ENCODE measurements around the gene PAFAH1B2.

PAFAH1B2 gene

DNA sequence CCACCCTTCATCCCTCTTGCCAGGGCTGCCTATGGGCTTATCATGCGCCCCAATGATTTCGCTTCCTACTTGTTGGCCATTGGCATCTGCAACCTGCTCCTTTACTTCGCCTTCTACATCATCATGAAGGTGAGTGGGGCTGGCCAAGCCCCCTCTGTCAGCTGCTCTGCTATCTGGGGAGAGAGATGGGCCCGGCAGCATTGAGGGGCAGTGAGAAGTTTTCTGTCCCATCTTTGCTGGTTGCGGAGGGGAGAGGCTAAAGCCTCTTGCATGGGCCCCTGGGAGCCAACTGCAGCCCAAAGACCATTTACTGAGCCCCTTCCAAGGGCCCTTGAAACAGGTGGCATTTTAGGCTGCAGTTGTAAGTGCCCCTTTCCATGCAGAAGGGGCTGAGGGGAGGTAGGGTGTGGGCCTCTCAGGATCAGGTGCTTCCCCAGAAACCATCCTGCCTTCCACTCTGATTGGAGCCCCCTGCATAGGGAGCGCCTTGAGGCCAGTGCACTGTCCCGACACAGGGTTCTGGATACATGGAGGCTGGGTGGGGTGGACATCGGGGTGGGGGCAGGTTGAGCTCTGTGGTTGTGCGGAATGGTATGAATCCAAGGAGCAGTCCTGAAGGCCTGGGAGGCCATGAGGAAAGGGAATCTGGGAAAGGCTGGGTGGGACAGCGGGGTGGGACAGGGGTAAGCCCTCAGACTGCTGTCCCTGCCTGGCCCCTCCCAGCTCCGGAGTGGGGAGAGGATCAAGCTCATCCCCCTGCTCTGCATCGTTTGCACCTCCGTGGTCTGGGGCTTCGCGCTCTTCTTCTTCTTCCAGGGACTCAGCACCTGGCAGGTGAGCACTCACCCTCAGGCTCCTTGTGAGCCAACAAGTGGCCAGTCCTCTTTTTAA lies 49.3 kb downstream of the PAFAH1B2 start:
- no peaks in the 10 kb centered on the region for H3K27me3 ChIP-seq
- H3K9me3 ChIP-seq = no peaks in the 10 kb centered on the region
- peaks cover 39% of the 10 kb centered on the region; the same call in 1 of the 2 replicates for H3K36me3 ChIP-seq
- peaks cover 47% of the 10 kb centered on the region for H3K4me1 ChIP-seq
- H3K9ac ChIP-seq = no peak overlapping the region
- TF ChIP-seq Cebpa-rat (IDR thresholded peaks at IDR 0.05) = no peak
- H3K4me2 ChIP-seq = no peak overlapping the region
- 0 out of 2 replicates have a peak overlapping the region, but pooled peaks have one; percentile 30 for H3K27ac ChIP-seq
- H4K20me1 ChIP-seq = no peaks in the 10 kb centered on the region
- no peak overlapping the region for H3K4me3 ChIP-seq

DNA sequence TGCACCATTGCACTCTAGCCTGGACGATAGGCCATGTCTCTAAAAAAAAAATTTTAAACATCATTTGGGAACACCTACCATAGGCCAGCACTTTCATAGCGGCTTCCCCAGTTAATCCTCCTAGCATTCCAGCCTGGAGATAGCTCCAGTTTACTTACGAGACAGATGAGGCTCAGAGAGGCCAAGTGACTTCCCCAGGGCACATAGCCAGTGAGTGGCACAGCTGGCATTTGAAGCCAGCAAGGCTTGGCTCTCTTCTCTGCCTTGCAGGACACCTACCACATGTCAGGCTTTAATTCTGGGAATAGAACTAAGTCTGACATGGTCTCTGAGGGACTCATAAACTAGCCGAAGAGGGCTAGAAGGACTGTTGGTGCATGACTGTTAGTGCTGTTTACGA lies 50.2 kb downstream of the PAFAH1B2 start:
- Histone ChIP-seq H3K4me3 (no peak overlapping the region), H4K20me1 (no peaks in the 10 kb centered on the region), H3K4me1 (peaks cover 38% of the 10 kb centered on the region), H3K9ac (no peak overlapping the region), H3K4me2 (no peak overlapping the region), H3K9me3 (no peaks in the 10 kb centered on the region), H3K27ac (no peak overlapping the region), H3K27me3 (no peaks in the 10 kb centered on the region), H3K36me3 (peaks cover 36% of the 10 kb centered on the region; the same call in 1 of the 2 replicates)
- TF ChIP-seq Cebpa-rat (IDR thresholded peaks at IDR 0.05) = no peak

DNA sequence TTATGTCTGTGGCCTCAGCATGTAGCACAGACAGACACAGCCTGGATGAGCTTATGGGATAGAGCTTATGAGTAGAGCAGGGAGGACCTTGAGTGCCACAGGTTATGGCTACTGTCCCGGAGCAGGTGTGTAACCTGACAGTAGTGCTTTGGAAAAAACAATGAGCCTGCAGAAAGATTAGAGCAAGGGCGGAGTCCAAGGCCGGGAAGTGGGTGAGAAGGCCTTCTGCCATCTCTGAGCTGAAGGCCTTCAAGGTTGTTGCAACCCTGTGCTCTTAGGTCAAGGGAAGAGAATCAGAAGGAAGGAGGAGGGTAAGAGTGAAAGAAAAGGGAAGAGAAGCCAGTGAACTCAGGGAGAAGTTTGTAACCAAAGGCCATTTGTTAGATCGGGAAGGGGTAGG lies 51.2 kb downstream of the PAFAH1B2 start:
- peaks cover 36% of the 10 kb centered on the region; the same call in 1 of the 2 replicates for H3K36me3 ChIP-seq
- no peaks in the 10 kb centered on the region for H4K20me1 ChIP-seq
- H3K27me3 ChIP-seq = no peaks in the 10 kb centered on the region
- TF ChIP-seq Cebpa-rat (IDR thresholded peaks at IDR 0.05) = no peak
- H3K4me3 ChIP-seq = no peak overlapping the region
- H3K4me2 ChIP-seq = peak overlapping the region; percentile 42
- peaks cover 28% of the 10 kb centered on the region for H3K4me1 ChIP-seq
- H3K9me3 ChIP-seq = no peaks in the 10 kb centered on the region
- H3K9ac ChIP-seq = no peak overlapping the region; the same call in 1 of the 2 replicates
- H3K27ac ChIP-seq = no peak overlapping the region

DNA sequence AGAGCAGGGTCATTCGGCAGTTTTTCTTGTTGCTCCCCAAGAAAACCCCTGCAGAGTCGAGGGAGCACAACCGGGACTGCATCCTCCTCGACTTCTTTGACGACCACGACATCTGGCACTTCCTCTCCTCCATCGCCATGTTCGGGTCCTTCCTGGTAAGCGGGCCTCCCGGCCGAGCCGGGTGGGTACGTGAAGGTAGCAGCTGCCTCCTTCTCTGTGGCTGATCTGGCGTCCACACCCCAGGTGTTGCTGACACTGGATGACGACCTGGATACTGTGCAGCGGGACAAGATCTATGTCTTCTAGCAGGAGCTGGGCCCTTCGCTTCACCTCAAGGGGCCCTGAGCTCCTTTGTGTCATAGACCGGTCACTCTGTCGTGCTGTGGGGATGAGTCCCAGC lies 51.7 kb downstream of the PAFAH1B2 start:
- H3K4me1 ChIP-seq = peaks cover 23% of the 10 kb centered on the region
- 0 out of 2 replicates have a peak overlapping the region, but pooled peaks have one; percentile 6 for H3K27ac ChIP-seq
- H3K4me2 ChIP-seq = peak overlapping the region; percentile 42
- H3K4me3 ChIP-seq = no peak overlapping the region
- H3K9ac ChIP-seq = no peak overlapping the region
- H4K20me1 ChIP-seq = no peaks in the 10 kb centered on the region
- peaks cover 36% of the 10 kb centered on the region; the same call in 1 of the 2 replicates for H3K36me3 ChIP-seq
- TF ChIP-seq Cebpa-rat (IDR thresholded peaks at IDR 0.05) = no peak
- no peaks in the 10 kb centered on the region for H3K27me3 ChIP-seq
- H3K9me3 ChIP-seq = no peaks in the 10 kb centered on the region

DNA sequence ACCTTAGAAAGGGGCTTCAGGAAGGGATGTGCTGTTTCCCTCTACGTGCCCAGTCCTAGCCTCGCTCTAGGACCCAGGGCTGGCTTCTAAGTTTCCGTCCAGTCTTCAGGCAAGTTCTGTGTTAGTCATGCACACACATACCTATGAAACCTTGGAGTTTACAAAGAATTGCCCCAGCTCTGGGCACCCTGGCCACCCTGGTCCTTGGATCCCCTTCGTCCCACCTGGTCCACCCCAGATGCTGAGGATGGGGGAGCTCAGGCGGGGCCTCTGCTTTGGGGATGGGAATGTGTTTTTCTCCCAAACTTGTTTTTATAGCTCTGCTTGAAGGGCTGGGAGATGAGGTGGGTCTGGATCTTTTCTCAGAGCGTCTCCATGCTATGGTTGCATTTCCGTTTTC lies 52.9 kb downstream of the PAFAH1B2 start:
- no peak for TF ChIP-seq Cebpa-rat (IDR thresholded peaks at IDR 0.05)
- Histone ChIP-seq H3K9ac (no peak overlapping the region), H3K4me3 (no peak overlapping the region), H3K4me2 (no peak overlapping the region), H3K4me1 (peaks cover 24% of the 10 kb centered on the region), H3K9me3 (no peaks in the 10 kb centered on the region), H3K36me3 (peaks cover 31% of the 10 kb centered on the region; the same call in 1 of the 2 replicates), H3K27ac (no peak overlapping the region), H4K20me1 (no peaks in the 10 kb centered on the region), H3K27me3 (no peaks in the 10 kb centered on the region)

DNA sequence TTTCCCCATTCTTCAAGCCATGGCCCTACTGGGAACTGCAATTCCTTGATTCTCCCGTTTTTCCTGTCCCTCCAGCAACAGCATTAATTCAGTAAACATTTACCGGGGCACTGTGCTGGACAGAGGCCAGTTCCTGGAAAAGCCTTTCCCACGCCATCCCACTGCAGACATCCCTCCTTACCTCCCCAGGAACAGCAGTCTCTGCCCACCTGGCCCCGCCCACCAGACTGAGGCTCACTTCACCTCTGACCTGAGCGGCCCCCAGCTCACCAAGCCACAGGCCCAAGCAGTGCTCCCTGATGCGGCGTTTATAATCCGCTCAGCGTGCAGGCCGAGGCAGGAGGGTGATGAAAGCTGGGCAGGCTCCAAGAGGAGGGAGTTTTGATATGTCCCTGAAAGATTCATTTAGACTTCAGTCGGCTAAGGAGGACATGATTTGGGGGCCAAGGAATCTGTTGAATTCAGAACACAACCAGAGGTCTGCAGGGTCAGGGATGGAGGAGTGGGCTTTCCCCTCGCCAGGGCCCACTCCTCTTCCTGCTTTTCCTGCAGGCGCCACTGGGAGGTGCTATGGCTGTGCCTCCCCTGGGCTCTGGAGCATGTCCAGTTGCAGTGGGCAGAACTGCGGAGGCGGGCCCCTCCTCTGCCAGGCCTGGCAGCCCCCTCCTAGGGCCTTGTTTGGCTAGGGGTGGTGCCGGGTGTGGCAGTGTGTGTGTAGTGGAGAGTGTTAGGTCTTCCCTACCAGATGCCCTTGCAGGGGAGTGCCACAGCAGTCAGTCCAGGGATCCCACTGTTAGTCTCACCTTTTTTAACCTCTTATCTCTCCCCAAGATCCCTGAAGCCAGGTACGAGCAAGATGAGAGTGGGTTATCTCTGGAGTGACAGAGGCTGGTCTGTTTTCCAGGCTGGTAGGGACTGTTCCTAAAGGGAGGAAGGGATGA lies 53.7 kb downstream of the PAFAH1B2 start:
- no peak overlapping the region for H3K27ac ChIP-seq
- H3K9ac ChIP-seq = no peak overlapping the region
- H3K4me2 ChIP-seq = no peak overlapping the region
- H3K4me1 ChIP-seq = peaks cover 23% of the 10 kb centered on the region
- H4K20me1 ChIP-seq = no peaks in the 10 kb centered on the region
- no peak for TF ChIP-seq Cebpa-rat (IDR thresholded peaks at IDR 0.05)
- H3K36me3 ChIP-seq = peaks cover 23% of the 10 kb centered on the region; the same call in 1 of the 2 replicates
- no peaks in the 10 kb centered on the region for H3K27me3 ChIP-seq
- no peak overlapping the region for H3K4me3 ChIP-seq
- no peaks in the 10 kb centered on the region for H3K9me3 ChIP-seq

DNA sequence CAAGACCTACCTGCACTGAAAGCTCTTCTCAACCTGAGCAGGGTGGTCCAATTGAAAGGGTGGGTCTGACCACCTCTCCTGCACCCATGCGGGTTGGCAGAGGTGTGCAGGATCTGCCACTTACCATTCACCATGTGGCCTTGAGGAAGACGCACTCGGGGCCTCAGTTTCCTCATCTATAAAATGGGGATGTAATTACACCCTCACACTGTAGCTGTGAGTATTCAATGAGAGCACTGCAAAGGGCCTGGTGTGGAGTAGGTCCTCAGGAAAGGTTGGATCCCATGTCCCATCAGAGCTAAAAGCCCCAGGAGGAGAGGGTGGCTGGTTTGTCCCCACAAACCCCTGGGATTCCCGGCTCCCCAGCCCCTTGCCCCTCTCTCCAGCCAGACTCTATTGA lies 54.5 kb downstream of the PAFAH1B2 start:
- Histone ChIP-seq H3K27ac (no peak overlapping the region), H3K4me2 (no peak overlapping the region), H3K36me3 (peaks cover 25% of the 10 kb centered on the region), H3K9me3 (no peaks in the 10 kb centered on the region), H4K20me1 (no peaks in the 10 kb centered on the region), H3K4me1 (peaks cover 20% of the 10 kb centered on the region), H3K27me3 (no peaks in the 10 kb centered on the region), H3K9ac (no peak overlapping the region), H3K4me3 (no peak overlapping the region)
- no peak for TF ChIP-seq Cebpa-rat (IDR thresholded peaks at IDR 0.05)

DNA sequence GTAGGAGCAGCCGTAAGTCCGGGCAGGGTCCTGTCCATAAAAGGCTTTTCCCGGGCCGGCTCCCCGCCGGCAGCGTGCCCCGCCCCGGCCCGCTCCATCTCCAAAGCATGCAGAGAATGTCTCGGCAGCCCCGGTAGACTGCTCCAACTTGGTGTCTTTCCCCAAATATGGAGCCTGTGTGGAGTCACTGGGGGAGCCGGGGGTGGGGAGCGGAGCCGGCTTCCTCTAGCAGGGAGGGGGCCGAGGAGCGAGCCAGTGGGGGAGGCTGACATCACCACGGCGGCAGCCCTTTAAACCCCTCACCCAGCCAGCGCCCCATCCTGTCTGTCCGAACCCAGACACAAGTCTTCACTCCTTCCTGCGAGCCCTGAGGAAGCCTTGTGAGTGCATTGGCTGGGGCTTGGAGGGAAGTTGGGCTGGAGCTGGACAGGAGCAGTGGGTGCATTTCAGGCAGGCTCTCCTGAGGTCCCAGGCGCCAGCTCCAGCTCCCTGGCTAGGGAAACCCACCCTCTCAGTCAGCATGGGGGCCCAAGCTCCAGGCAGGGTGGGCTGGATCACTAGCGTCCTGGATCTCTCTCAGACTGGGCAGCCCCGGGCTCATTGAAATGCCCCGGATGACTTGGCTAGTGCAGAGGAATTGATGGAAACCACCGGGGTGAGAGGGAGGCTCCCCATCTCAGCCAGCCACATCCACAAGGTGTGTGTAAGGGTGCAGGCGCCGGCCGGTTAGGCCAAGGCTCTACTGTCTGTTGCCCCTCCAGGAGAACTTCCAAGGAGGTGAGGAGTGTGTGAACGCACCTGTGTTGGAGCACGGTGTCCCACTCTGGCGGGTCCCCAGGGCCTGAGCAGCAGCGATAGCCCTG lies 55.2 kb downstream of the PAFAH1B2 start, which contains the start of gene TAGLN:
TAGLN (plus strand) TSS at position 318 of the 863 bp plus-strand sequence. CDS start 3,644 bp downstream, outside the sequence.
- H3K27ac ChIP-seq = no peak within 1 kb of the TSS

More for the DNA sequence above, 55.2 kb downstream of the PAFAH1B2 start, which contains the start of gene TAGLN:
- no peaks in the 10 kb centered on the region for H3K27me3 ChIP-seq
- no peaks in the 10 kb centered on the region for H4K20me1 ChIP-seq
- H3K36me3 ChIP-seq = peaks cover 31% of the 10 kb centered on the region
- no peaks in the 10 kb centered on the region for H3K9me3 ChIP-seq
- H3K4me3 ChIP-seq = no peak within 1 kb of the TSS
- no peak within 1 kb of the TSS for H3K9ac ChIP-seq
- no peak for TF ChIP-seq Cebpa-rat (IDR thresholded peaks at IDR 0.05)
- no peak within 1 kb of the TSS for H3K4me2 ChIP-seq
- peaks cover 20% of the 10 kb centered on the region for H3K4me1 ChIP-seq

Measured in BLaER1 (cell line).